IPS-NIHi7 (cell line): Measurements from ENCODE around the gene RIN3.

Experiments used
- DNase-seq: peaks from one replicate; pipeline ENCODE4 v3.0.0; 2012; ENCODE audit warnings: mixed read lengths; ENCODE audit errors: extremely low spot score

Gene RIN3

DNA sequence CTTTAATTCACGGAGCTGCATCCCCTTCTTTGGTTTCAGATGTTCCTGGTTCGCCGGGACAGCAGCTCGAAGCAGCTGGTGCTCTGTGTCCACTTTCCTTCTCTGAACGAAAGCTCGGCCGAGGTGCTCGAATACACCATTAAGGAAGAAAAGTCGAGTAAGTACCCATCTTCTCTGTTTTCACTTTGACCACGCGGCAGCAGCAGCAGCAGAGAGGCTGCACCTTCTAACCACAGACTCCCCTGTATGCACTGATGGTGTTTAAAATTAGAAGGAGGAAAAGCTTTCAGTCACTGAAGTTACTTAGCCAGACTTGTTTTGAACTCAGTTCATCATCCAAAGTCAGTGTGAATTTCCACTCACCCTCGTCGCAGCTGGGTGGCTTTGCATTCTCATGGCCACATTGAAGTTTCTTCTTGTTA lies 63.8 kb downstream of the RIN3 start:
- no peak for DNase-seq

DNA sequence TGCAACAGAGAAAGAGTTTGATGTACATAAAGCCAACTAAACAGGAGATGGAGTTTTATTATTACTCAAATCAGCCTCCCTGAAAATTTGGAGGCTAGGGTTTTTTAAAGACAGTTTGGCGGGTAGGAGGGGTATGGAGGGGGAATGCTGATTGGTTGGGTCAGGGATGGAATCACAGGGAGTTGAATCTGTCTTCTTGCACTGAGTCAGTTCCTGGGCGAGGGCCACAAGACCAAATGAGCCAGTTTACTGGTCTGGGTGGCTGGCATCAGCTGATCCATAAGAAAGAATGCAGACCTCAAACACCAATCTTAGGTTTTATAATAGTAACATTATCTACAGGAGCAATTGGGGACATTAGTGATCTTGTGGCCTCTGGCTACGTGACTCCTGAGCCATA lies 64.9 kb downstream of the RIN3 start:
- DNase-seq: no peak

- no peak for DNase-seq
Measured at GRCh38 chr14:92579244-92579936, 65.8 kb downstream of the RIN3 start.

DNA sequence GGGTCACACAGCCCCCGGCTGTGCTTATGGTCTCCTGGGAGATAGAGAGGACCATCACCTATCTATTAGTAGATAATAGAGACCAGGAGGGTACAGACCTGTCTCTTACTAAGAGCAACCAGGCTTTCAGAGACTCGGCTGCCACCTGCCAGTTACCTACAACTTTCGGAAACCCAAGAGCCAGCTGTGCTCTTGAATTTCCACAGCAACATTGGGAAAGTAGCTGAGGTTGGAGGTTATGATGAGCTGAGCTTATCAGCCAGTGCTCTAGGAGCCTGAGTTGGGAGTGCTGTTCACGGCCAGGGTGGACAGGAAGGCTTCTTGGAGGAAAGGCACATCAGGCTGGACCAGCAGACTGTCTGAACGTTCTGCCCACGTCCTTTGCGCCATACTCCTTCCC lies 67.6 kb downstream of the RIN3 start:
- DNase-seq: no peak

- no peak for DNase-seq
Measured at GRCh38 chr14:92581966-92582566, 68.5 kb downstream of the RIN3 start.

DNA sequence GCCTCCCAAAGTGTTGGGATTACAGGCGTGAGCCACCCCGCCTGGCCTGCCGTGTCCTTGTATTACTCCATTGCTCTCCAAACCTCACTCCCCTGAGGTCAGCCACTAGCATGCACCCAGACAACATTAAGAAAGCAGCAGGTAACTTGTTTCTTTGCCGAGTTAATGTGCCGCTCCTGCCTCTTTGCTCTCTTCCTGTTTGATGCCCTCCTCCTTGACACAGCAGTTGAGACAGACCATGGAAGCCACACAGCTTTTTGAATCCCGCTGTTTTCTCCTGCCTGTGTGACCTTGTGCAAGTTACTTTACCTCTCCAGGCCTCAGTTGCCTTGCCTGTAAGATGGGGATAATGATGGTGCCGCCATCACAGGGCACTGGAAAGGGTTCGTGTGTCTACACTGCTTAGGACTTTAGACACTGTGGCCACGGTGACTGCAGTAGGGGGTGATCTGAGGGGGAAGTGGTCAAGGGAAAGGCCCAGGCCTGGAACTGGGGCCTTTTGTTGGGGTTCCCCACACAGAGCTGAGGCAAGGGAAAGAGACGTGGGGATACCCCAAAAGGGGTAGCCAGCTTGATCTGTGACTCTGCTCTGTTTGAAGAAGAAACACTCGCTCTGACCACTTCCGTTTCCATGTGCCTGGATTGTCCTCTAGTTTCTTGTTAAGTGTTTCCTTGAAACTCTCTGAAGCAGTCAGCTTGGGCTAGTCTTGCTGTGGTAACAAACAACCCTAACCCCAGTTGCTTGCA lies 69.3 kb downstream of the RIN3 start:
- DNase-seq: no peak

- DNase-seq: no peak
Measured at GRCh38 chr14:92584220-92584619, 70.6 kb downstream of the RIN3 start.

- DNase-seq: no peak
Measured at GRCh38 chr14:92584816-92585215, 71.2 kb downstream of the RIN3 start.

- no peak for DNase-seq
Measured at GRCh38 chr14:92585981-92586937, 72.7 kb downstream of the RIN3 start.

GRCh38 chr14:92586963-92587699 lies 73.5 kb downstream of the RIN3 start:
- DNase-seq: no peak

GRCh38 chr14:92587700-92588085 lies 74.1 kb downstream of the RIN3 start:
- DNase-seq: no peak

- no peak for DNase-seq
Measured at GRCh38 chr14:92589213-92589852, 75.8 kb downstream of the RIN3 start.

- no peak for DNase-seq
Measured at GRCh38 chr14:92590176-92590575, 76.6 kb downstream of the RIN3 start.

DNA sequence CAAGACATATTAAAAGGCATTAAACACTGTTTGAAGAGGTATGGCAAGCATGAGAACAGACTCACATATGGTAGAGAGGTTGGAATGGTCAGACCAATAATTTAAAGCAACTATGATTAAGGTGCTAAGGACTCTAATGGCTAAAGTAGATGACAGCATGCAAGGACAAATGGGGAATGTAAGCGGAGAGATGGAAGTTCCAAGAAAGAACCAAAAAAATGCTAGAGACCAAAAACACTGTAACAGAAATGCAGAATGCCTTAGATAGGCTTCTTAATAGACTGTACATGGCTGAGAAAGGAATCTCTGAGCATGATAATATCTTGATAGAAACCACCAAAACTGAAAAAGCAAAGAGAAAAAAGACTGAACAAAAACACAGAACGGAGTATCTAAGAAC lies 77.4 kb downstream of the RIN3 start:
- no peak for DNase-seq

DNA sequence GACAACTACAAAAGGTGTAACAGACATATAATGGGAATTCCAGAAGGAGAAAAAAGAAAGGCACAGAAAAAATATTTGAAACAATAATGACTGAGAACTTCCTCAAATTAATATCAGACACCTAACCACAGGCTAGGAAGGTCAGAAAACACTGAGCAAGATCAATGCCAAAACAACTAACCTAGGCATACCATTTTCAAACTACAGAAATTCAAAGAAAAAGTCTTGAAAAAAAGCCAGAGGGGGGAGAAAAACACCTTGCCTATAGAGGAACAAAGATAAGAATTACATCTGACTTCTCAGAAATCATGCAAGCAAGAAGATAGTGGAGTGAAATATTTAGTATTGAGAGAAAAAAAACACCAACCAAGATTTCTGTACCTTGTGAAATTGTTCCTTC lies 77.8 kb downstream of the RIN3 start:
- no peak for DNase-seq

DNA sequence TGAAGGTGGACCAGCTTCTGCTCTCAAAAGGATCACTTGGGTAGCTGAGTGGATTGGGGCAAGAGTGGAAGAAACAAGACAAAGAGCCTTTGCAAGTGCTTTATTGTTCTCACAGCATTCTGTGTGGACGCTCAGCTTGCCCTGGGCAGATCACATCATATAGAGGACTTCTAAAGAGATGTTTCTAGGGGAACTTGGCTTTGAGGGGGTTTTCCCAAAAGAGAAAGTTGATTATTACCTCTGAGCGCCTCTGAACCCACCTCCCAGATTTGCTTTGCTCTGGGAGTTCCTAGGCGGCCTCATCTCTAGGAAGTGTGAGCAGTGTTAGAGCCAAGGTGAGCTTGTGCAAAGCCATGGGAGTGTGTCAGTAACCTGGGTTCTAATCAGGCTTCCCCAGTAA lies 81.7 kb downstream of the RIN3 start:
- DNase-seq: no peak

DNA sequence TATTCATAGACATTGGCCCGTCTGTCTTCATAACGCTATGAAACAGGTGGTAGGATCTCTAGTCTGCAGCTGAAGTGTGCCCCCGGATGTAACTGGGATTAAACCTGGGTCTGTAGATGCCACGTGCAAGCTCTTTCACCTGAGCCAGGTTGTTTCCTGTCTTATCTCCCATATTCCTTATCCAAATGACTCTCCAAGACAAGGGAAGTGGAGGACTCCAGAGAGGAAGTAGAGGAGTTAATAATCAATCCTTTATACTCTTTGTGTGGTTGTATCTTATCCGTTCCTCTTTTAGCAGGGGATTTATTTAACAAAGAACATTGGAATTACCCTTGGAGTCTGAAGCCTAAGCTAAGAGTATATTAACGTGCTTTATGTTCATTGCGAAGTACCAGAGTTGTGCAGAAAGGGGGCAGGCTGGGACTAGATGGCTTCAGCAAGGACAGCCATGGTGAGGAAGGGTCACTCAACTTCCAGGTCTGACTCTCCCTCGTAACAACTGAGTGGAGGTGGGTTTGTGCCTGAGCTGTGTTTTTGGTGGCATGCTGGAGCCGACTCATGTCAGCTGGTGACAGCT lies 82.8 kb downstream of the RIN3 start:
- peak; percentile 56 for DNase-seq

DNA sequence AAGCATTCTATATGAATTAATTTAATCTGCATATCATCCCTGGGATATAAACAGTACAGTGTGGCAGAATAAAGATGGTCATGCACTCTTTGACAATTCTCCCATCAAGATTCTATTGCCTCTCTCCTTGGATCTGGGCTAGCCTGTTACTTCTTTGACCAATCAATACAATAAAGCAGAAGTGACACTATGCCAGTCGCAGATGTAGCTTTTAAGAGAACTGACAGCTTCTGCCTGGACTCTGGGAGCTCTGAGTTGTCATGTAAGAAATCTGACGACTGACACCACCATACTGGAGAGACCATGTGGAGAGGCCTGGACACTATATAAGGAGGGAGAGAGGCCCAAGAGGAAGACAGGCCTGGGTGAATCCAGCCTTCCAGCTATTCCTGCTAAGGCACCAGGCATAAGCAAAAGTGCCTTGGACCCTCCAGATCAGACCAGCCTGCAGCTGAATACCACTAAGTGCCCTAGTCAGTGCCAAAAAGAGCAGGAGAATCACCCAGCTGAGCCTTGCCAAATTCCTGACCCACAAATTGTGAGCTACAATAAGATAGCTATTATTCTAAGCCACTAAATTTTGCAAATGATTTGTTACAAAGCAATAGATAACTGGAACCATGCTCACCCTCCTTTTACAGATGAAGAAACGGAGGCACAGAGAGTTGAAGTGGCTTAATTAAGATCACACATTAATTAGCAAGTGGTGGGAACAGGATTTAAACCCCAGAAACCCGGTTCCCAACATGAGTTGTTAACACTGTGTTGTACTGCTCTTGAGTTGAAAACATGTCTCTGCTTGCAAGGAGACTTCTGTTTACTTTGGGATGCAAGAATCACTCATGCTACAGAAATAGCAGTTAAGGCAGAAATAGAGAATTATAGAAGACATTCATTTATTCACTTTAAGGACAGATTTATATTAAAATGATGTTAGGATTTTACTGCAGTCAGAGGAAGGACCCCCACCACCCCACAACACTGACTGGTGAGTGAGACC lies 84.6 kb downstream of the RIN3 start:
- DNase-seq: no peak

- DNase-seq: no peak
Measured at GRCh38 chr14:92599811-92600210, 86.2 kb downstream of the RIN3 start.
